Smooth muscle cell (in vitro differentiated cells): Measurements from ENCODE around the gene SNX3. TPM values are rescaled to one million over a fixed set of nuclear protein-coding genes. Genes with fewer than 3 reads are reported as not detected.

Source experiments
- DNase-seq: peaks from one replicate; lab custom pipeline; 2025; ENCODE audit not compliant: unreplicated experiment; lab: John Stamatoyannopoulos, UW
- H2AFZ ChIP-seq: fragments of 200-600 bp; sonication (generic); 2 replicates; pipeline ENCODE4 v1.6.0; 2016; ENCODE audit warnings: antibody characterized with exemption, low read depth, mild to moderate bottlenecking
- H3F3A ChIP-seq: fragments of 200-600 bp; sonication (generic); 2 replicates; pipeline ENCODE4 v1.6.0; 2017; ENCODE audit warnings: antibody characterized with exemption, low read depth
- H3K27ac ChIP-seq: fragments of 200-600 bp; sonication (generic); 2 replicates; pipeline ENCODE4 v1.5.1; 2016; ENCODE audit warnings: low read depth, mild to moderate bottlenecking
- H3K27me3 ChIP-seq: fragments of 200-600 bp; sonication (generic); 2 replicates; pipeline ENCODE4 v1.6.1; 2016; ENCODE audit warnings: low read depth, mild to moderate bottlenecking
- H3K36me3 ChIP-seq: fragments of 200-600 bp; sonication (generic); 2 replicates; pipeline ENCODE4 v1.5.1; 2016; ENCODE audit warnings: low read depth
- H3K4me1 ChIP-seq: fragments of 200-600 bp; sonication (generic); 2 replicates; pipeline ENCODE4 v1.5.1; 2016; ENCODE audit warnings: low read depth
- H3K4me2 ChIP-seq: fragments of 200-600 bp; sonication (generic); 2 replicates; pipeline ENCODE4 v1.6.0; 2016; ENCODE audit warnings: mild to moderate bottlenecking
- H3K4me3 ChIP-seq: fragments of 200-600 bp; sonication (generic); 2 replicates; pipeline ENCODE4 v1.5.1; 2016; ENCODE audit warnings: mild to moderate bottlenecking
- H3K79me2 ChIP-seq: fragments of 200-600 bp; sonication (generic); 2 replicates; pipeline ENCODE4 v1.6.0; 2016; ENCODE audit warnings: low read depth, mild to moderate bottlenecking
- H3K9ac ChIP-seq: fragments of 200-600 bp; sonication (generic); 2 replicates; pipeline ENCODE4 v1.6.0; 2016; ENCODE audit warnings: low read depth
- H3K9me3 ChIP-seq: fragments of 200-600 bp; sonication (generic); replicated peaks from 2 replicates; pipeline ENCODE4 v1.5.1; 2016; ENCODE audit warnings: low read depth
- H4K20me1 ChIP-seq: fragments of 200-600 bp; sonication (generic); 2 replicates; pipeline ENCODE4 v1.6.0; 2016; ENCODE audit warnings: low read depth
- WGBS: methylation state at CpG from one replicate; pipeline ENCODE4 v1.1.7; 2016; ENCODE audit warnings: low lambda C conversion rate; 5-methylcytosine and 5-hydroxymethylcytosine counted together
- polyA plus RNA-seq: library from polyadenylated mRNA; unstranded; fragments of >200 nt; fragmentation: Nextera tagmentation; extraction: Ambion mirVana; gene quantifications from 2 replicates; pipeline ENCODE4 v1.2.1, GENCODE V29; 2016
- total RNA-seq: library from RNA; depleted of rRNA; stranded (reverse); fragments of >200 nt; gene quantifications from 2 replicates; pipeline ENCODE4 v1.2.3, GENCODE V29; 2014
- TF ChIP-seq, protein P1 (sequence below): fragments of 200-600 bp; sonication (generic); IDR thresholded peaks from 2 replicates; pipeline ENCODE4 v1.5.1; 2017; ENCODE audit warnings: borderline replicate concordance, mild to moderate bottlenecking, antibody characterized with exemption; ENCODE audit not compliant: insufficient read depth, poor library complexity, severe bottlenecking

SNX3 gene
- total and polyA plus RNA-seq, 2 experiments from 2014 or later = 229 to 299 TPM

DNA sequence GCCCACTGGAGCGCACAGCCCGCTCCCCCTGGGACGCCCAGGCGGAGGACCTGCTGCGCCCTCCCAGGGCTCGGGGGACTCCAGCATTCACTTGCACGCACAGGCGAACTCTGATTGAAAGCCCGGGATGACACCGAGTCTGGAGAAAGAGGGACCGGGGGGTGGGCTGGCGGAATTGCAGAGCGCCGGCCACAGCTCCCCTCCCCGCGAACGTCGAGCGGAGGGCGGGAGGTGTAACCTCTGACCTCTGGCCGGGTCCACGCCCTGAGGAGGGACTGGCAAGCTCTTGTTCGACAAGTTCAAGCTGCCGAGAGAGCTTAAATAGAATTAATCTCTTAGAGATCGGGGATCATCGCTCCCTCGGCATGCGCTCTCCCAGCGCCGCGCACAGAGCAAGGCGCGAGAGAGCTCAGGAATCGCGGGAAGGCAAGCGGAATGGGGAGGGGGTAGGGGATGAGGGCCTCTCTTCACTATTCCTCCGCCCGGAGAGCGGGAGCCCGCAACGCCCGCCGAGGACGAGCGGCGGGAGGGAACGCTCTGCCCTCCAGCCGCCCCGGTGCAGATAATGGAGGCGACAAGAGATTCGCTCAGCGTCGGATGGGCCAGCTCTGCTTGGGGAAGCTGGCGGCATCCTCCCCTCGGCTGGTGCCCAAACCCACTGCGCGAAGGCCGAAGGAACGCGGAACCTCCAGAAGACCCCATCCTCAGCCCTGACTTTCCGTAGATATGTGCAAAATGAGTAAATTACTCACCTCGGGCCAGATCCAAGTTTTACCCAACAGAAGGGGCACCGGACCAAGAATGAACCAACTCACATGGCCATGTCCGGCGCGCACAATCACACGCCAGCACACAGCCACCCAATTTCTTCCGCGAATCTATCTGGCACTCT lies 95.8 kb downstream of the SNX3 start:
- DNase-seq = no peak
- H3F3A ChIP-seq = no peaks in the 10 kb centered on the region
- H3K4me2 ChIP-seq = peak overlapping the region; percentile 81
- no peaks in the 10 kb centered on the region for H4K20me1 ChIP-seq
- peaks cover 68% of the 10 kb centered on the region for H3K4me1 ChIP-seq
- H3K4me3 ChIP-seq = no peak overlapping the region
- no peaks in the 10 kb centered on the region for H3K9me3 ChIP-seq
- H3K27me3 ChIP-seq = peaks cover 100% of the 10 kb centered on the region
- no peaks in the 10 kb centered on the region for H3K36me3 ChIP-seq
- TF ChIP-seq, protein P1, sequence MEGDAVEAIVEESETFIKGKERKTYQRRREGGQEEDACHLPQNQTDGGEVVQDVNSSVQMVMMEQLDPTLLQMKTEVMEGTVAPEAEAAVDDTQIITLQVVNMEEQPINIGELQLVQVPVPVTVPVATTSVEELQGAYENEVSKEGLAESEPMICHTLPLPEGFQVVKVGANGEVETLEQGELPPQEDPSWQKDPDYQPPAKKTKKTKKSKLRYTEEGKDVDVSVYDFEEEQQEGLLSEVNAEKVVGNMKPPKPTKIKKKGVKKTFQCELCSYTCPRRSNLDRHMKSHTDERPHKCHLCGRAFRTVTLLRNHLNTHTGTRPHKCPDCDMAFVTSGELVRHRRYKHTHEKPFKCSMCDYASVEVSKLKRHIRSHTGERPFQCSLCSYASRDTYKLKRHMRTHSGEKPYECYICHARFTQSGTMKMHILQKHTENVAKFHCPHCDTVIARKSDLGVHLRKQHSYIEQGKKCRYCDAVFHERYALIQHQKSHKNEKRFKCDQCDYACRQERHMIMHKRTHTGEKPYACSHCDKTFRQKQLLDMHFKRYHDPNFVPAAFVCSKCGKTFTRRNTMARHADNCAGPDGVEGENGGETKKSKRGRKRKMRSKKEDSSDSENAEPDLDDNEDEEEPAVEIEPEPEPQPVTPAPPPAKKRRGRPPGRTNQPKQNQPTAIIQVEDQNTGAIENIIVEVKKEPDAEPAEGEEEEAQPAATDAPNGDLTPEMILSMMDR = no peak
- WGBS = 2% methylated on average over 66 of the region's 69 CpGs
- H3K9ac ChIP-seq = no peak overlapping the region
- no peak overlapping the region for H2AFZ ChIP-seq
- H3K27ac ChIP-seq = no peak overlapping the region
- H3K79me2 ChIP-seq = no peaks in the 10 kb centered on the region

DNA sequence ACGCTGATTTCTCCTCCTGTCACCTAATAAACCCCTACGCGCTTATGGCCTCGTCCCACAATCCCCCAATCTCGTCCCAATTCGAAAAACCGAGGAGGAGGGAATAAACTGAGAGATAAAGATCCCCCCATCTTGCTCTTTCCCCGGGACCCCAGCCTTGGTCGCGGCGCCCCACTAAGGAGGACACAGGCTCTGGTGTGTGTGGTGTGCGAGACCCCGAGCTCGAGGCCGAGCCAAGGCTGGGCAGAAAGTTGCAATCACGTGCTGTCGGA lies 96.4 kb downstream of the SNX3 start:
- 5% methylated on average over 17 of the region's 17 CpGs for WGBS
- no peak overlapping the region for H2AFZ ChIP-seq

DNA sequence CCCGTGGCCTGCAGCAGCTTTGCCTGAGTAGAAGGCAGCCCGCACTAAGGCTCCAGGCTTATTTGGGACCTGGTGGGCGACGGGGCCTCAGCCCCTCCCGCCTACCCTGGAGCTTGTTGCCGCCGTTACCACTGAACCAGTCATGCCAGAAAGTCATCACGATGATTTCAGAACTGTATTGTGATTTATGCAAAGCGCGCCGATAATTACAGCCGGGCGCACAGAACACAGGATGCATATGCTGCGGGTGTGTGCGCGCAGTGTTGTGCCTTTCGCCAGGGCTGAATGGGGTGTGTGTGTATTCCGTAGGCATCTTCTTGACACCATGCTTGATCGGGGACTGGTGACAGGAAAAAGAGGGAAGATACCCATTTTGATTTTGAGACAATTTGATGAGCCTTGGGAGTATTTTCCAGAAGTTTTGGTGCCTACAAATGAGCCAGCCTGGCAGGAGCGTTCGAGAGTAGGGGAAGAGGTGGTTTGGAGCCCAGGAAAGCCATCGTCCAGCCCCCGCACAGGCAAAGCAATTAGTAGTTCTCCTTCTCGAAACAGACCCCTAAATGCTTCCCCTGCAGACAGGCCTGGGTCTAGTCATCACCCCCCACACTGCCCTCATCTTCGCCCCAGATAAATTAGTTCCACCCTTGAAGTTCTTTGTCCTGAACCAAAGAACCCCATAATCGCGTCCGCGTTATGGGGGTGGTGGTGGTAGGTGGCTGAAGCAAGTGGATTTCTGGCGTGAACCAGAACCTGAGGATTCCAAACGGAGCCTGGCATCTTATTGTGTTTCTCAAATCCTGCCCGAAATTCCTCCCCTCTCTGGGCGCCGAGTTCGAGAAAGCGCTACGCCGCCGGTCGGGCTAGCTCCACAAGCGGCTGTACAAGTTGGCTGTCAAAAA lies 96.9 kb downstream of the SNX3 start:
- Histone ChIP-seq H3K4me1 (peaks cover 69% of the 10 kb centered on the region), H4K20me1 (no peaks in the 10 kb centered on the region), H3K79me2 (no peaks in the 10 kb centered on the region), H3K27me3 (peaks cover 100% of the 10 kb centered on the region), H3K4me2 (no peak overlapping the region), H3K36me3 (no peaks in the 10 kb centered on the region), H2AFZ (no peak overlapping the region), H3K27ac (no peak overlapping the region), H3F3A (no peaks in the 10 kb centered on the region), H3K9ac (no peak overlapping the region), H3K9me3 (no peaks in the 10 kb centered on the region), H3K4me3 (no peak overlapping the region)
- DNase-seq = no peak
- 7% methylated on average over 41 of the region's 41 CpGs for WGBS
- TF ChIP-seq, protein P1 = no peak

More for the DNA sequence above, 96.4 kb downstream of the SNX3 start:
- H3K36me3 ChIP-seq = no peaks in the 10 kb centered on the region
- H3K9ac ChIP-seq = no peak overlapping the region
- no peak overlapping the region for H3K4me2 ChIP-seq
- H3K27ac ChIP-seq = no peak overlapping the region
- peaks cover 69% of the 10 kb centered on the region for H3K4me1 ChIP-seq
- TF ChIP-seq, protein P1 = no peak
- no peaks in the 10 kb centered on the region for H3K9me3 ChIP-seq
- no peak for DNase-seq
- peaks cover 100% of the 10 kb centered on the region for H3K27me3 ChIP-seq
- no peaks in the 10 kb centered on the region for H3K79me2 ChIP-seq
- no peak overlapping the region for H3K4me3 ChIP-seq
- H3F3A ChIP-seq = no peaks in the 10 kb centered on the region
- no peaks in the 10 kb centered on the region for H4K20me1 ChIP-seq
